Stimulated activated naive CD4-positive, alpha-beta T cell treated with Interleukin-2 at 50 U/mL for 16 hours (primary cell): Measurements from ENCODE around the gene SMPX.

Source experiments
- DNase-seq: peaks from one replicate; lab custom pipeline; 2025; lab: John Stamatoyannopoulos, UW

Gene SMPX

DNA sequence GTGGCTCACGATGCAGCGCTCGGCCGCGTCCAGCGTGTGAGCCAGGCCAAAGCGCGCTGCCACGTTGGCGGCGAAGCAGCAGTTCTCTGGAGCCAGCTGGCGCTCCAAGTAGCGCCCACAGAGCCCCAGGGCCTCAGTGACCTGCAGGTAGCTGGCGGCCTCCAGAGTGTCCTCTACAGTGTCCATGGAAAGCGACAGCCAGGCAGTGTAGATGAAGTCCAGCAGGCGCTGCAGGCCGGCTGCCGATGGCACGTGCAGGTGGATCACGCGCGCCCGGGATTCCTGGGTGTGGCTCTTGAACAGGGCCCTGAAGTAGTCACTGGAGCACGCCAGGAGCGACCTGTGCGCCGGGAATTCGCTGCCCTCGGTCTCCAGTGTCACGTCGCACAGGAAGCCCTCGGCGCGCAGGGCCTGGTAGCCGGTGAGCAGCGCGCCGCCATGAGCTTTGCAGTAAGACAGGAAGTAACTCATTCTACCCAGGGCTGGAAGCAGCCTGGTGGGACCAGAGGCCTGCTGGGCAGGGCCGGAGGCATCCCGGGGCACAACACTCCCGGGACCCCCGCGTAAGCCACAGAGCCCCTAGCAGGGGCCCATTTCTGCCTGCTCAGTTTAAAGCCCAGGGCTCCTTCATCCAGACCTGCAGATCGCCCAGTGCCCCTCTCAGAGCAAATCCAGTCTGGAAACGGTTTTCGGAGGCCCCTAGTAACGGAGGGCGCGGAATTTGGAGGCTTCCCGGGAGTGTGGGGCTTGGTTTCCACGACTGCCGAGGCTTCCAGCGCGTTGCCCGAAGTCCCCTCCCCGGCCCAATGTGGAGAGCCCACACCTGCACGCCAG, 100.4 kb downstream of the SMPX start:
- no peak for DNase-seq

DNA sequence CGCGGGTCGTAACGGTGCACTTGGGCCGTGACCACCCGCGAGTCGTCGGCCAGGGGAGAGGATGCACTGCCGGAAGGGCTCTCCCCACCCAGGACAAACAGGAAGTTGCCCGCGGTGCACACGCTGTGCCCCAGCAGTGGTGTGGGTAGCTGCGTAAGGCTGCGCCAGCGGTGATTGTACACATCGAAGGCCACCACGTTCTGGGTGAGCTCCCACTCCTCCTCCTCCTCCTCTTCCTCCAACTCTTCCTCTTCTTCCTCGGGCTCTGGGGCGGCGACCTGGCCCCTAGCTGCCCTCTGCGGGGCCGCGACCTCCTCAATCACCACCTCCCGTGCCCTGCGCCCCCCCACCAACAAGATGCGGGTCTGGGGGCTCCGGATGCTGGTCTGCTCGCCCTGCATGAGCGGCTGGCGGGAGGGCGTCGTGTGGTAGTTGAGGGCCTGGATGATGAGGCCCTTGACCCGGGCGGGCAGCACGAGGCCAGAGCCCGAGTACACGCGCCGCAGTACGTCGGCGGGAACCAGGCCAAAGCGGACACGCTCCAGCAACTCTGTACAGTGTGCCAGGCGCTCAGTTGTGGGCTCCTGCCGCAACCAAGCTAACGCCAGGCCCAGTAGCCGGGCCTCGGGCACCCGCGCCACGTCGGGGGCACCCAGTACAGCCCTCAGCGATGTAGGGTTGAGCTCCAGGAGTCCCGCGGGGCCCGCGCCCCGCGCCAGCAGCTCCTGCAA, 101.2 kb downstream of the SMPX start:
- DNase-seq, result no peak
